ENCODE data around the gene GH2.
"Not testable (repeated sequence)": the region's sequence is repeated elsewhere in the genome, so short reads cannot be mapped to it uniquely, and the experiment has no call there.

The GH2 gene

GRCh38 chr17:63869491-63870291, 12.1 kb downstream of the GH2 start:
- H3K9ac ChIP-seq (ENCODE audit: low read depth, low read length, poor library complexity); H2BK15ac ChIP-seq (ENCODE audit: low read length); H3K4ac ChIP-seq (ENCODE audit: low read length); H2BK5ac ChIP-seq (ENCODE audit: low read length); H4K8ac ChIP-seq (ENCODE audit: low read depth, low read length); H4K91ac ChIP-seq (ENCODE audit: low read depth, low read length, poor library complexity); H3K9me3 ChIP-seq (replicated peaks in 1 of 2; ENCODE audit: control insufficient read depth in 2 of 2, insufficient read depth in 1 of 2, low read depth in 1 of 2, low read length in 2 of 2); H3K23ac ChIP-seq (ENCODE audit: low read depth, low read length, poor library complexity); H2AFZ ChIP-seq (ENCODE audit: low read length); H3K4me2 ChIP-seq (ENCODE audit: insufficient read depth, low read length, poor library complexity, severe bottlenecking); H2AK5ac ChIP-seq (ENCODE audit: low read depth, low read length); H3K18ac ChIP-seq (ENCODE audit: low read length); H3K27ac ChIP-seq (replicated peaks; ENCODE audit: low read length); H3K79me1 ChIP-seq (ENCODE audit: low read depth, low read length); H3K36me3 ChIP-seq (replicated peaks in 1 of 2; ENCODE audit: control insufficient read depth in 2 of 2, insufficient read depth in 2 of 2, low read length in 2 of 2); DNase-seq (ENCODE audit: low spot score); H2BK12ac ChIP-seq (ENCODE audit: low read length); H3K27me3 ChIP-seq (ENCODE audit: control insufficient read depth in 3 of 3, insufficient read depth in 3 of 3, low read depth in 1 of 3, low read length in 3 of 3); H3K4me3 ChIP-seq (ENCODE audit: low read length in 2 of 2); H3K4me1 ChIP-seq (ENCODE audit: control insufficient read depth in 2 of 2, insufficient read depth in 1 of 2, low read depth in 1 of 2, low read length in 2 of 2); H2BK120ac ChIP-seq (ENCODE audit: low read depth, low read length); H3K14ac ChIP-seq (ENCODE audit: low read length): not testable (repeated sequence)
- no CpG with 5 or more reads among the region's 9 CpGs for WGBS, 2 donors (ENCODE audit: extremely low coverage in 2 of 2, insufficient read length in 2 of 2, insufficient replicate concordance in 1 of 2)

GRCh38 chr17:63866625-63867024, 15.1 kb downstream of the GH2 start:
- not testable (repeated sequence) for H2AFZ ChIP-seq (ENCODE audit: low read length); H3K36me3 ChIP-seq (replicated peaks in 1 of 2; ENCODE audit: control insufficient read depth in 2 of 2, insufficient read depth in 2 of 2, low read length in 2 of 2); H3K27me3 ChIP-seq (ENCODE audit: control insufficient read depth in 3 of 3, insufficient read depth in 3 of 3, low read depth in 1 of 3, low read length in 3 of 3); H3K4ac ChIP-seq (ENCODE audit: low read length); H3K9ac ChIP-seq (ENCODE audit: low read depth, low read length, poor library complexity); H3K4me3 ChIP-seq (ENCODE audit: low read length in 2 of 2); H3K27ac ChIP-seq (replicated peaks; ENCODE audit: low read length); H3K14ac ChIP-seq (ENCODE audit: low read length); H3K23ac ChIP-seq (ENCODE audit: low read depth, low read length, poor library complexity); H2BK120ac ChIP-seq (ENCODE audit: low read depth, low read length); H2AK5ac ChIP-seq (ENCODE audit: low read depth, low read length); H3K4me1 ChIP-seq (ENCODE audit: control insufficient read depth in 2 of 2, insufficient read depth in 1 of 2, low read depth in 1 of 2, low read length in 2 of 2); H2BK15ac ChIP-seq (ENCODE audit: low read length); H3K9me3 ChIP-seq (replicated peaks in 1 of 2; ENCODE audit: control insufficient read depth in 2 of 2, insufficient read depth in 1 of 2, low read depth in 1 of 2, low read length in 2 of 2); H2BK12ac ChIP-seq (ENCODE audit: low read length); H3K4me2 ChIP-seq (ENCODE audit: insufficient read depth, low read length, poor library complexity, severe bottlenecking); H4K91ac ChIP-seq (ENCODE audit: low read depth, low read length, poor library complexity); H3K18ac ChIP-seq (ENCODE audit: low read length); H4K8ac ChIP-seq (ENCODE audit: low read depth, low read length); H2BK5ac ChIP-seq (ENCODE audit: low read length); DNase-seq (ENCODE audit: low spot score); H3K79me1 ChIP-seq (ENCODE audit: low read depth, low read length)
- no CpG with 5 or more reads among the region's 7 CpGs for WGBS, 2 donors (ENCODE audit: extremely low coverage in 2 of 2, insufficient read length in 2 of 2, insufficient replicate concordance in 1 of 2)

DNA sequence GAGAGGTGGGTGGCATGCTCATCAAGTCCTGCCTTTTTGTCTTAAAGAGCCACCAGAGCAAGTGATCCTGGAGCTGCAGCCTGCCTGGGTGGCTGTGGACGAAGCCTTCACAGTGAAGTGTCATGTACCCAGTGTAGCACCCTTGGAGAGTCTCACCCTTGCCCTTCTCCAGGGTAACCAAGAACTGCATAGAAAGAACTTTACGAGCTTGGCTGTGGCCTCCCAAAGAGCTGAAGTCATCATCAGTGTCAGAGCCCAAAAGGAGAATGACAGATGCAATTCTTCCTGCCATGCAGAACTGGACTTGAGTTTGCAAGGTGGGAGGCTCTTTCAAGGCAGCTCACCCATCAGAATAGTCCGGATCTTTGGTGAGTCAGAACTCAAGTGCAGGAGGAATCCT, 22.5 kb downstream of the GH2 start:
- Histone ChIP-seq H3K4me1 (ENCODE audit: control insufficient read depth in 2 of 2, insufficient read depth in 1 of 2, low read depth in 1 of 2, low read length in 2 of 2) (no peaks in the 10 kb centered on the region), H3K14ac (ENCODE audit: low read length) (no peak overlapping the region), H3K36me3 (replicated peaks in 1 of 2; ENCODE audit: control insufficient read depth in 2 of 2, insufficient read depth in 2 of 2, low read length in 2 of 2) (no peaks in the 10 kb centered on the region), H3K23ac (ENCODE audit: low read depth, low read length, poor library complexity) (no peak overlapping the region), H4K8ac (ENCODE audit: low read depth, low read length) (no peak overlapping the region), H3K4ac (ENCODE audit: low read length) (no peak overlapping the region), H4K91ac (ENCODE audit: low read depth, low read length, poor library complexity) (no peak overlapping the region), H2BK5ac (ENCODE audit: low read length) (no peak overlapping the region), H3K9me3 (replicated peaks in 1 of 2; ENCODE audit: control insufficient read depth in 2 of 2, insufficient read depth in 1 of 2, low read depth in 1 of 2, low read length in 2 of 2) (no peaks in the 10 kb centered on the region), H3K79me1 (ENCODE audit: low read depth, low read length) (no peaks in the 10 kb centered on the region), H2BK12ac (ENCODE audit: low read length) (no peak overlapping the region), H2AK5ac (ENCODE audit: low read depth, low read length) (no peak overlapping the region), H3K9ac (ENCODE audit: low read depth, low read length, poor library complexity) (no peak overlapping the region), H3K18ac (ENCODE audit: low read length) (no peak overlapping the region), H3K27ac (replicated peaks; ENCODE audit: low read length) (no peak overlapping the region), H2AFZ (ENCODE audit: low read length) (no peak overlapping the region), H2BK15ac (ENCODE audit: low read length) (no peak overlapping the region), H3K27me3 (ENCODE audit: control insufficient read depth in 3 of 3, insufficient read depth in 3 of 3, low read depth in 1 of 3, low read length in 3 of 3) (peaks cover 0 to 23% (median 0%) of the 10 kb centered on the region in 3 experiments), H3K4me3 (ENCODE audit: low read length in 2 of 2) (no peak overlapping the region), H3K4me2 (ENCODE audit: insufficient read depth, low read length, poor library complexity, severe bottlenecking) (no peak overlapping the region), H2BK120ac (ENCODE audit: low read depth, low read length) (no peak overlapping the region)
- WGBS, 2 donors (ENCODE audit: extremely low coverage in 2 of 2, insufficient read length in 2 of 2, insufficient replicate concordance in 1 of 2): no CpG with 5 or more reads among the region's 3 CpGs
- DNase-seq (ENCODE audit: low spot score): no peak

DNA sequence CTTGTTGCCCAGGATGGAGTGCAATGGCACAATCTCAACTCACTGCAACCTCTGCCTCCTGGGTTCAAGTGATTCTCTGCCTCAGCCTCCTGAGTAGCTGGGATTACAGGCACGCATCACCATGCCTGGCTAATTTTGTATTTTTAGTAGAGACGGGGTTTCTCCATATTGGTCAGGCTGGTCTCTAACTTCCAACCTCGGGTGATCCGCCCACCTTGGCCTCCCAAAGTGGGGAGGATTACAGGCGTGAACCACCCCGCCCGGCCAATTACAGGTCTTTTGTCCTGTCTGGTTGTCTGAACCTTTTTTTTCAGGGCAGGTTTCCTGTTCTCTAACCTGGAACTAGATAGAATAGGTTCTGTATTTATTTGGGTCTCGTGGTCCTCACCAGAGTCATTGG, 25.3 kb downstream of the GH2 start:
- H3K9me3 ChIP-seq (replicated peaks in 1 of 2; ENCODE audit: control insufficient read depth in 2 of 2, insufficient read depth in 1 of 2, low read depth in 1 of 2, low read length in 2 of 2); H3K9ac ChIP-seq (ENCODE audit: low read depth, low read length, poor library complexity); H2AK5ac ChIP-seq (ENCODE audit: low read depth, low read length); H3K23ac ChIP-seq (ENCODE audit: low read depth, low read length, poor library complexity); H2AFZ ChIP-seq (ENCODE audit: low read length); H4K91ac ChIP-seq (ENCODE audit: low read depth, low read length, poor library complexity); H3K79me1 ChIP-seq (ENCODE audit: low read depth, low read length); DNase-seq (ENCODE audit: low spot score); H3K4me3 ChIP-seq (ENCODE audit: low read length in 2 of 2); H3K27ac ChIP-seq (replicated peaks; ENCODE audit: low read length); H3K4me2 ChIP-seq (ENCODE audit: insufficient read depth, low read length, poor library complexity, severe bottlenecking); H3K36me3 ChIP-seq (replicated peaks in 1 of 2; ENCODE audit: control insufficient read depth in 2 of 2, insufficient read depth in 2 of 2, low read length in 2 of 2); H3K14ac ChIP-seq (ENCODE audit: low read length); H2BK12ac ChIP-seq (ENCODE audit: low read length); H3K18ac ChIP-seq (ENCODE audit: low read length); H2BK5ac ChIP-seq (ENCODE audit: low read length); H4K8ac ChIP-seq (ENCODE audit: low read depth, low read length); H3K4me1 ChIP-seq (ENCODE audit: control insufficient read depth in 2 of 2, insufficient read depth in 1 of 2, low read depth in 1 of 2, low read length in 2 of 2); H3K4ac ChIP-seq (ENCODE audit: low read length); H2BK15ac ChIP-seq (ENCODE audit: low read length); H2BK120ac ChIP-seq (ENCODE audit: low read depth, low read length): not testable (repeated sequence)
- H3K27me3 ChIP-seq (ENCODE audit: control insufficient read depth in 3 of 3, insufficient read depth in 3 of 3, low read depth in 1 of 3, low read length in 3 of 3): peaks cover 0 to 23% (median 0%) of the 10 kb centered on the region in 3 experiments
- WGBS, 2 donors (ENCODE audit: extremely low coverage in 2 of 2, insufficient read length in 2 of 2, insufficient replicate concordance in 1 of 2): no CpG with 5 or more reads among the region's 8 CpGs
